ENCODE data around the gene ADARB1. TPM values are rescaled to one million over a fixed set of nuclear protein-coding genes. Genes with fewer than 3 reads are reported as not detected.

ADARB1 gene
- total RNA-seq, 1 donor from 2014 or later = 13.7 TPM

DNA sequence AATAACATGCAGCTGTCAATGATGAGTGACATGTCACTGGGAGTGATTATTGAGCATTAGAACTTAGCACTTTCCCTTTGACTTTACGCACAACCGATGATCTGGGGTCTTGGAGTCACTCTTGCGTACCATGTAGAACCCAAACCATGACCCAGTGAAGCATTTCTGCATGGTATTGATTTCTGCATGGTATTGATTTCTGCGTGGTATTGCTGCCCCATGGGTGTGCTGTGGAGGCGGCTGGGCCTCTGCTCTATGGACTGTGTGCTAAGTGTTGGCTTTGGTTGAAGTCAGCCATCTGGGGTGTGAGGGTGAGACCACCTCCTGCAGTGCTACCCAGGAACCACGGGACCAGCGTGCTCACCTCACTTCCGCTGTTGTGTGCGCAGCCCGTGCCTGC, 98.0 kb downstream of the ADARB1 start:
- DNase-seq (ENCODE audit: low spot score) = peak; percentile 51
- intact Hi-C loops (cut with DNase I) = no loop called here

DNA sequence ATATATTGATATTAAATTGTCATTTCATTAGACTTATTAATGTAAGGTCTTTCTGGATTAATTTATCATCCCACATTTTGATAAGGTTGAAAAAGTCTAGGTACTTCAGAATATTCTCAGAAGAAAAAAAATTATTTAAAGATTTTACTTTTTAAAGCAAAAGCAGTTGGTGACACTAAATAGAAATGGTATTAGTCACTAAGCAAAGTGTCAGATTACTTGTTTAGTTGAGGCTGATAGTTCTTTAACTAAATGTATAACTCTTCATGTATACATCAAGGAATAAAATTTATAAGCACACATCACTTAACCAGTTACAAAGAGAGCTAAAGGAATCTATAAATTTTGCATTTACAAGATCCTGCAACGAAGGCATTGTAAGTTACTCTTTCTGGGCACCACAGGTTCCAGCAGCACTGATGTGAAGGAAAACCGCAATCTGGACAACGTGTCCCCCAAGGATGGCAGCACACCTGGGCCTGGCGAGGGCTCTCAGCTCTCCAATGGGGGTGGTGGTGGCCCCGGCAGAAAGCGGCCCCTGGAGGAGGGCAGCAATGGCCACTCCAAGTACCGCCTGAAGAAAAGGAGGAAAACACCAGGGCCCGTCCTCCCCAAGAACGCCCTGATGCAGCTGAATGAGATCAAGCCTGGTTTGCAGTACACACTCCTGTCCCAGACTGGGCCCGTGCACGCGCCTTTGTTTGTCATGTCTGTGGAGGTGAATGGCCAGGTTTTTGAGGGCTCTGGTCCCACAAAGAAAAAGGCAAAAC, 101.1 kb downstream of the ADARB1 start:
- intact Hi-C loops (cut with DNase I) = no loop called here
- no peak for DNase-seq (ENCODE audit: low spot score)

DNA sequence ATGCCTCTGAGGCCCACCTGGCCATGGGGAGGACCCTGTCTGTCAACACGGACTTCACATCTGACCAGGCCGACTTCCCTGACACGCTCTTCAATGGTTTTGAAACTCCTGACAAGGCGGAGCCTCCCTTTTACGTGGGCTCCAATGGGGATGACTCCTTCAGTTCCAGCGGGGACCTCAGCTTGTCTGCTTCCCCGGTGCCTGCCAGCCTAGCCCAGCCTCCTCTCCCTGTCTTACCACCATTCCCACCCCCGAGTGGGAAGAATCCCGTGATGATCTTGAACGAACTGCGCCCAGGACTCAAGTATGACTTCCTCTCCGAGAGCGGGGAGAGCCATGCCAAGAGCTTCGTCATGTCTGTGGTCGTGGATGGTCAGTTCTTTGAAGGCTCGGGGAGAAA, 101.8 kb downstream of the ADARB1 start:
- intact Hi-C loops (cut with DNase I) = no loop called here
- DNase-seq (ENCODE audit: low spot score) = no peak

DNA sequence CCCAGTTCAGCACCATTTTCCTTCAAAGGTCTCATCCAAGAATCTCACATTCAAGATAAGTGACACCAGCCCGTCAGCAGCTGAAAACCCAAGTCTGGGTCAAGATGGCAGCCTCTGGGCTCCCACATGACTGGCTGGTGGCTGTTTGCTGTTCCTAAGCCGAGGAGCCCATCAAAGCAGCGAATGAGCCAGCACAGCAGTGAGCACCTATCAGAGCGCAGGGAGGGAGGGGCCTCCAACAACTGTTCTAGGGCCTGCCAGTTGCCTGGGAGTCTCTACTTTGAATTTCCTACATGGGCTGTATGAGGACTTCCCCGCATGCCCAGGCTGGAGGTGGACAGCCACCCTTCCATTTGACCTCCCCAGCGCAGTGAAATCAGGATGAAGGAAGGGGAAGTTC, 102.7 kb downstream of the ADARB1 start:
- no peak for DNase-seq (ENCODE audit: low spot score)
- intact Hi-C loops (cut with DNase I) = no loop called here

DNA sequence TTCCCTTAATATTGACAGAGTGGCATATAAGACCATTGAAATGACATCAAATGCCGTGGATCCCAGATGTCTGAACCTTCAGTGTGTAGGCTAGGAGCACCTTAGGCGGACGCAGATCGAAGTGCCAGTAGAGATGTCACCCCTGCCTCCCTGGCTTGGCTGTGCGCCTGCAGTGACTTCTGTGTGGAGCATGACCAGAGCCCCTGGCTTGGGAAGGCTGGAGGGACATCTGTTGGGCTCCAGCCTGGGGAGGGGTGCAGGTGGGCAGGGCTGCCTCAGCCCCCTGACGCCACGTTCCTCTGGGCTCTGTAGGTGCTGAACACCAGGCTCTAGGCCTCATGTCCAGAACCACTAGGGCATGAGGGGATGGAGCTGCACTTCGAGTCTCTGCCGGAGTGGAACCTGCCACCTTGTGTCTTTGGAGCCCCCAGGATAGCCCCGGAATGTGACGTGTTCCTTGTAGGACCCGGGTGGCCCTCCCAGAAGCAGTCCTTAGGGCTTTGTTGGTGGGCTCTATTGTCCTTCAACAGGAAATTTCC, 103.8 kb downstream of the ADARB1 start:
- no peak for DNase-seq (ENCODE audit: low spot score)
- intact Hi-C loops (cut with DNase I) = no loop called here

DNA sequence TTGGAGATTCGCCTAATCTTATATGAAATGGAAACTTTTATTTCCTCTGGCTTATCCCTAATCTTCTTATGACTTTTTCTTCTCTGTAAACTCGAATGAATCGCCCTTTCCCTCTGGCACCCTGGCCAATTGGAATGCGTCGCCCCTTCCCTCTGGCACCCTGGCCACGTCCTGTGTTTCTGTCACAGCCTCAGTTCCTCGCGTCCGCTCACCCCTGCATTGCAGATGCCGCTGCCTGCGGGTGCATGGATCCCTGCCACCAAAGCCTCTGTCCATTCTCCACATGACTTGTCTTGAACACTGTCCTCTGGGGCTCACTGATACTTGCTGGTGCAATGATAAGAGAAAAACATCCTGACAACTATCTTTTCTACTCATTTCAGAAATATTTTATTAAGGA, 104.6 kb downstream of the ADARB1 start:
- intact Hi-C loops (cut with DNase I) = no loop called here
- no peak for DNase-seq (ENCODE audit: low spot score)

DNA sequence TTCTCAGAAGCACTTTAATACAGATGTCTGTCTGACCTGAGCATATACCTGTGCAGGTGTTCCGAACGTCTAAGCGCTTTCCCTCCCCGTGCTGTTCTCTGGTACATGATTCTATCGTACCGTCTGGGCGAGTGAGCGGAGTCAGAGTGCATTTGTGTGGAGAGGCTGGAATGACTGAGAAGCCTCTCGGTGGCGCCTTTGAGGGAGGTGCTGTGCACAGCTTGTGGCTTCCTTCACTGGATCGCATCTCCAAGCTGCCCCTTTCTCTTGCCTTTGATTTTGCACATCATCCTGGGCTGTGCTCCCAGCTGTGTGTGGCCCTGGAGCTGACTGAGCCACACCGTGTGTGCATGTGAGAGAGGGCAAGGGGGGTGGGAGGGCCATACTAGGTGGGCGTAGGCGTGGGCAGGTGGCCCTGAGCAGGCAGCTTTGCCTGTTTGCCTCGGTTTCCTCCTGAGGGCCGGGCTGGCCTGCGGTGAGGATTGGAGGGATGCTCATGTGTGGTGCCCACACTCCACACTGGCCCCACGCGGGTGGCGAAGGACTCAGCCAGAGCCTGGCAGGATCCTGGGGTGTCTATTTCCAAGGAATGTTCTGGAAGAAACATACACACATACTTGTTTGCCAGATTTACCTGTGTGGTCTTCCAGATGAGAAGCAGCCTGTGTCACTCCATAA, 105.3 kb downstream of the ADARB1 start:
- no peak for DNase-seq (ENCODE audit: low spot score)
- intact Hi-C loops (cut with DNase I) = no loop called here

DNA sequence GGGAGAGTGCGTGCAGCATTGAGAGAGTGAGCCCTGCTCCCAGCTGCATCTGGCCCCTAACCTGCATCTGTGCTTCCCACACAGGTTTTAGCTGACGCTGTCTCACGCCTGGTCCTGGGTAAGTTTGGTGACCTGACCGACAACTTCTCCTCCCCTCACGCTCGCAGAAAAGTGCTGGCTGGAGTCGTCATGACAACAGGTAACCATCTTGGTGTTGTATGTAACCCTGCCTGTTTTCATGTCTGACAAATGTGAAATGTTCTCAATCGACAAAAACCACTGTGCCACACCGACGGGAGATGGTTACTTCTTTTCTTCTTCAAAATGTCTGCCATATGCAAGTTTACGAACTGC, 105.8 kb downstream of the ADARB1 start:
- DNase-seq (ENCODE audit: low spot score) = no peak
- intact Hi-C loops (cut with DNase I) = no loop called here

DNA sequence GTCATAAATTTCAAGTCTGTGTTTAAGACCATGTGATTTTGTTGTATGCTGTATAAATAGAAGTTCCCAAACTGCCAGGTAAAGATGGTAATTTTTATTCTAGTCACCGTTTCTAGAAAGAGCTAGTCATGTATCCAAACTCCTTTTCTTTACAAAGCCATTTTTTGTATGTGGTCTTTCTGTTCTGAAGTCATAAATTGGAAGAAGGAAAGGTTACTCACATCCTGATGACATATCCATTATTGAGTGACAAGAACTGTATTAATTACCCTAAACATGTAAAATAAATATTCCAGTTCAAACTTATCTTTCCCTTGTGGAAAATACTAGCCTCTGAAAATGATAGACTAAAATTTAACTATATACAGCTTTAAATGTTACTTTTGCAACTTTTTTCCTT, 108.6 kb downstream of the ADARB1 start:
- intact Hi-C loops (cut with DNase I) = no loop called here
- no peak for DNase-seq (ENCODE audit: low spot score)

DNA sequence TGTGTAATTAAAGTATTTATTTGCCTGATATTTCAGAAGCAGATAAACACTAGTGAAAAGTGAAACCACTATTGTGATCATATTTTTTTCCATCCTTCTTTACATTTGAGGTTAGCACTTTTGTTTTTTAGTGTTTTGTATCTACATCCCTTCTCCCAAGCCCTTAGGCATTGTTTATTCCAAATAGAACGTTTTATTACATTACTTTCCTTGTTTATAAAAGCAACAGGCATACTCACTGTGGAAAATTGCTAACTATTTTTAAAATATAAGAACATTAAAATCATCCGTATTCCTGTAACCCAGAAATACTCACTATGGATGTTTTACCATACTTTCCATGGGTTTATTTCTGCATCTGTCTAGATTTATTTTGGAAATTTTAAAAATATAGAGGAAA, 109.5 kb downstream of the ADARB1 start:
- DNase-seq (ENCODE audit: low spot score) = no peak
- intact Hi-C loops (cut with DNase I) = no loop called here

DNA sequence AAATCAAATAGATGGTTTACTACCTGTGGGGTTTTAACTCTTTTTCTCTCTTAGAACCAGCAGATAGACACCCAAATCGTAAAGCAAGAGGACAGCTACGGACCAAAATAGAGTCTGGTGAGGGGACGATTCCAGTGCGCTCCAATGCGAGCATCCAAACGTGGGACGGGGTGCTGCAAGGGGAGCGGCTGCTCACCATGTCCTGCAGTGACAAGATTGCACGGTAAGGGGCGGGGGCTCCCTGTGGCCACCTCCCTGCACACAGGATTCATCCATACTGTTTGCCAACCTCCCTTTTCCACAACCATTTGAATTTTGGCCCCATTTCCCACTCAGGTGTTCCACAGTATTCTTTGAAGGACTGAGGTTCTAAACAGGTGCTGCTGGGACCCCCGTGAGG, 110.5 kb downstream of the ADARB1 start:
- intact Hi-C loops (cut with DNase I) = no loop called here
- no peak for DNase-seq (ENCODE audit: low spot score)

DNA sequence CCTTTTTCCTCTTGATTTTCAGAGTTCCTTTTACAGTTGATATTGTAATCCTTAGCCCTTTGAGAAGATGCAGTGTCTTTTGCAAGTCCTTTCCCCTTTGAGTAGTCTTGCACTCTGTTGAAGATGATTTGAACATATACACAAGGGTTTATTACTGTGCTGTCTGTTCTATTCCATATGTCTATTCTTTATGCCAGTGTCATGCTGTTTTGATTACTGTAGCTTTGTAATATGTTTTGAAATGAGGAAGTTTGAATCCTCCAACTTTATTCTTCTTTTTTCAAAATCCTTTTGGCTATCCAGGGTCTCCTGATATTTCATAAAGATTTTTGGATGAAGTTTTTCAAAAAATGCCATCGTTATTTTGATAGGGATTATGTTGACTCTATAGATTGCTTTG, 112.3 kb downstream of the ADARB1 start:
- intact Hi-C loops (cut with DNase I) = loop anchor here (1.0 kb wide), 1 partner anchor 15 kb away; no protein-coding TSS in a partner anchor
- DNase-seq (ENCODE audit: low spot score) = no peak

DNA sequence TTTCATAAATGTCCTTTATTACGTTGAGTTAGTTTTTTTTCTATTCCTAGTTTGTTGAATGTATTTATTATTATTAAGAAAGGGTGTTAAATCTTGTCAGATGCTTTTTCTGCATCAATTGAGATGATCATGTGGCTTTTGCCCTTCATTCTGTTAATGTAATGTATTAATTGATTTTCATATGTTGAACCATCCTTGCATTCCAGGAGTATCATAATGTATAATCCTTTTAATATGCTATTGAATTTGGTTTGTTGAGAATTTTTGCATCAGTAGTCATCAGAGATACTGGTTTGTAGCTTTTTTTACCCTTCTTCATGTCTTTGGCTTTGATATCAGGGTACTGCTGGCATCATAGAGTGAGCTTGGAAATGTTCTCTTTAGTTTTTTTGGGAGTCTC, 113.3 kb downstream of the ADARB1 start:
- intact Hi-C loops (cut with DNase I) = no loop called here
- no peak for DNase-seq (ENCODE audit: low spot score)

DNA sequence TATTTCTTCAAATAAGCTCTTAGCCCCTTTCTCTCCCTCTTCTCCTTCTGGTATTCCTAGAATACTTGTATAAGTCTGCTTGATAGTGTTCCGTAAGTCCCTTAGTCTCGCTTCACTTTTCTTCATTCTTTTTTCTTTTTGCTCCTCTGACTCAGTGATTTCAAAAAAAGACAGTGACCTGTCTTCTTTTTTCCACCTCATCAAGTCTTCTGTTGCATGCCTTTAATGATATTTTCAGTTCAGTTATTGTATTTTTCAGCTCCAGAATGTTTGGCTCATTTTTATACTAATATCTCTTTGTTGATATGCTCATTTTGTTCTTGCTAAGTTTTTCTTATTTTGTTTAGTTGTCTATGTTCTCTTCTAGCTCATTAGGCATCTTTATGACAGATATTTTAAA, 115.6 kb downstream of the ADARB1 start:
- DNase-seq (ENCODE audit: low spot score) = no peak
- intact Hi-C loops (cut with DNase I) = no loop called here

DNA sequence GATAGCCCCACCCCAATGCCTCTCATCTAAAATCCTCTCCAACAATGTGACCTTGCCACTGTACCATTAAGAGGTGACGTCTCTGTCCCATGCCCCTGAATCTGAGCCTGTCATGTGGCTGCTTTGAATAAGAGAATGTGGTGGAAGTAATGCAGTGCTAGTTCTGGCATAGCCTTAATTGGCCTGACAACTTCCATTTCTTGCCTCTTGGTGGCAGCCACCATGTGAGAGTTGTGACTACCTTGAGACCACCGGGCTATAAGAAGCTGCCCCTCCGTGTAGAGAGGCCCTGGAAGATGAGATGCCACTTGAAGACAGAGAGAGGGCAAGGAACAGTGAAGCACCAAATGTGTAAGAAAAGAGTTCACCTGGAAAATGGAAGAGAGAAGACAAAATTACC, 118.0 kb downstream of the ADARB1 start:
- intact Hi-C loops (cut with DNase I) = no loop called here
- no peak for DNase-seq (ENCODE audit: low spot score)

DNA sequence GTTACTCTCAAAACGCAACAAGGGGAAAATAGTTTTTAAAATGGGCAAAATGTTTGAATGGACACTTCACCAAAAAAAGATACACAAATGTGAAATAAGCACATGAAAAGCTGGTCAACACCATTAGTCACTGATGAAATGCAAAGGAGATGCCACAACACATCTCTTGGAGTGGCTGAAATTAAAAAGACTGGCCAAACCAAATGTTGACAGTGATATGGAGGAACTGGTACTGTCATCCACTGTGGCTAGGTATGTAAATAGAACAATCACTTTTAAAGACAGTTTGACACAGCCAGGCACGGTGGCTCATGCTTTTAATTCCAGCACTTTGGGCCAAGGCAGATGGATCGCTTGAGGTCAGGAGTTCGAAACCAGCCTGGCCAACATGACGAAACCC, 122.2 kb downstream of the ADARB1 start:
- intact Hi-C loops (cut with DNase I) = no loop called here
- DNase-seq (ENCODE audit: low spot score) = no peak

DNA sequence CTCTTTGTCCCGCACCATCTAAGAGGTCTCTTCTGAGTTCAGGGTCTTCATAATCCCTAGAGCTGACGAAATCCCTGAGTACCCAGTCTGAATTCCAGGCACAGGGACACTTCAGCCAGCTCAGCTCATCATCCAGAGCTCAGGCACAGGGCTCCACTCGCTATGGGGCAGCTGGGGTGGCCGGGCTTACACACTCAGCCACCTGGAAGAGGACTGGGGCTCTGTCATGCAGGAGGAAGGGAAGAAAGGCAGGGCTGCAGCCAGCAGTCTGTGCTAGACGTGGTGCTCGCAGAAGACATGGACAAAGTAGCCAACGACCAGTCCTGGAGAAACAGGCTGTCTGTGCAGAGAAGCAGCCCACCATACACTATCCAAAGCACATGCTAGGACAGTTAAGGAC, 124.8 kb downstream of the ADARB1 start:
- no peak for DNase-seq (ENCODE audit: low spot score)
- intact Hi-C loops (cut with DNase I) = no loop called here

DNA sequence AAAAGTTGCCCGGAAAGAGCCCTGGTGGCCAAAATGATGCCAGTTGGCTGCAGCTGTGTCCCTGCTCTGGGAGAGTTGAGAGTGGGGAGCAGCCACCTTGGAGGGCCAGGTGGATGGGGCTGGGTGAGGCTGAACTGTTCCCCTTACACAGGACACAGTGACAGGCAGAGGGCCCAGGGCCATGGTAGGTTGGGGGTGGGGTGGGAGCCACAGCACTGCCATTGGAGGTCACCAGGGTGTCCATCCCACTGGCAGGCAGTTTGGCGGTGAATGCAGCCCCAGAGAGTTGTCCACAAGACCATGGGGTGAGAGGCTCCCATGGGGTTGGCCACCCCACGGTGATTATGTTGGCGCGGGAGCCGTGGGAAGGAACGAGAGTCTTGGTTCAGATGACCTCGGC, 125.7 kb downstream of the ADARB1 start:
- no peak for DNase-seq (ENCODE audit: low spot score)
- intact Hi-C loops (cut with DNase I) = no loop called here

DNA sequence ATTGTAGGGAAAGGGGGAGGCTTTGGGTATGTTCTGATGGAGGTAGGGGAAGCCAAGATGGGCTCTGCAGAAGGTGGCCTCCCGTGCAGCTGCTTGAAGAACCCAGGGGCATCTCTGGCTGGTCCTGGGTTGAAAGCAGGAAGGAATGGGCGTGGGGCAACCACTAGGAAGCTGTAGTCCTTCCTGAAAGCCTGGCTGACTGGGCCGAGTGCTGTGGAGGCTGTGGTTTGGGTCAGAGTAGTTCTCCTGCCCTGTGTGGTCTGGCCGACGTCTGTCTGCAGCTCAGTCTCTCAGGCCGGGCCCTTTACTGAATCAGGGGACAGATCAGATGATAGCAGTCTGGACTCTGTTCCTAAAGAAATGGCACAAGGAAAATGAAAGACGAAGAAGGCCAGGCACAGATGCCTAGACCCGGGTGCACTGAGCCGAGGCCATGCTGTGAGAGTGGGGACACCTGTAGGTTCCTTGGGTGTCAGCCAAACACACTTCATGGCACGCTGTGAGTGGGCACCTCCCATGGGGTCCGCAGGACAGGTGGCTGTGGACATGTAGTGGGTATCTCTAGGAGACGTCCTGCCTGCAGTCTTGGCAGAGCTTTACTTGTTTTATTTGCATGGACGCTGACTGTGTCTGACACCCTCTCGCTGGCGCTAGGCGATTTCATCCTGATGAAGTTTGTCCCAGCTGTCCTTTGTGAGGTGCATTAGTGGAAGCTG, 126.4 kb downstream of the ADARB1 start:
- no peak for DNase-seq (ENCODE audit: low spot score)
- intact Hi-C loops (cut with DNase I) = loop anchor here (1.0 kb wide), 1 partner anchor 14 kb away; no protein-coding TSS in a partner anchor

DNA sequence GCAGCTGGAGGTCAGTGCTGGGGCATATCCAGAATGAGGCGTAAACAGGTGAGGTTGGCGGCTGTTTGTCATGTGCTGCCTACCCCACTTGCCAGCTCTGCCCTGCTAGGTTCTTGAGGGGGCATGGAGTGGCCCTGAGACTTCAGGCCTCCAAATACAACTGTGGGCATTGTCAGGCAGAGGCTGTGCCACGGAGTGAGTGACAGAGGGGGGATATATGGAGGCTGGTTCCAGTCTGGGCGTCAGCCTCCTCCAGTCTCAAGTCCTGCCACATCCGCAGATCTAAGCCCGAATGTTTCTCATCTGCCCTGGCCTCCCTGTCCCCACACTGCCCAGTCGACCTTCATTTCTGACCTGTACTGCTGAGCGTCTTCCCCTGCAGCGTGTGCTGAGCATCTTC, 128.0 kb downstream of the ADARB1 start:
- intact Hi-C loops (cut with DNase I) = no loop called here
- DNase-seq (ENCODE audit: low spot score) = no peak

DNA sequence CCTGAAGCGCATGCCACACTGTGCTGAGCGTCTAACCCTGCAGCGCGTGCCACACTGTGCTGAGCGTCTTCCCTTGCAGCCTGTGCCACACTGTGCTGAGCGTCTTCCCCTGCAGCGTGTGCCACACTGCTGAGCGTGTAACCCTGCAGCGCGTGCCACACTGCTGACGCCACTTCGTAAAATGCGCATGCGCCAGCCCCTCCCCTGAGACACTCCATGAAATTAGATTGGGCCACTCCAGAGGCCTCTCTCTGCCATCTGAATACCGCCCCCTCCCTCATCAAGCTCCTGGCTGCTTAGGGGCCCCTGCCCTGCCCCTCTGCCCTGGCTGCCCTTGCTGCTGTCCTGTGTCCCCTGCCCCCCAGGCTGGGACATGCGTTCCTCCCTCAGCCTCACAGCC, 128.5 kb downstream of the ADARB1 start:
- DNase-seq (ENCODE audit: low spot score) = no peak
- intact Hi-C loops (cut with DNase I) = no loop called here
